AG04449 (cell line): ENCODE results near the gene HOXA6.

ENCODE experiments used
- CTCF ChIA-PET: fragments of 350-600 bp; formaldehyde crosslinking; extraction: SDS; loops from one replicate; lab custom pipeline; 2021; ENCODE audit warnings: antibody characterized with exemption; lab: Yijun Ruan, JAX
- POLR2A ChIA-PET: fragments of 400-600, 350-600 bp; formaldehyde crosslinking; extraction: SDS; loops from one replicate; lab custom pipeline; 2020; ENCODE audit warnings: antibody characterized with exemption, inconsistent platforms; lab: Yijun Ruan, JAX
- DNase-seq: peaks from one replicate; pipeline ENCODE4 v3.0.0-alpha.2; 2010; ENCODE audit warnings: low read depth, low spot score
- H3K4me3 ChIP-seq: 2 replicates; pipeline ENCODE4 v1.5.1; 2011; ENCODE audit warnings: low read depth, mild to moderate bottlenecking, control low read depth, low read length
- CTCF ChIP-seq: IDR thresholded peaks from one replicate; pipeline ENCODE4 v1.5.1; 2011; ENCODE audit warnings: mild to moderate bottlenecking, moderate library complexity, low read length, control low read depth, inconsistent platforms; ENCODE audit not compliant: insufficient read depth; ENCODE audit errors: missing control alignments

The HOXA6 gene

DNA sequence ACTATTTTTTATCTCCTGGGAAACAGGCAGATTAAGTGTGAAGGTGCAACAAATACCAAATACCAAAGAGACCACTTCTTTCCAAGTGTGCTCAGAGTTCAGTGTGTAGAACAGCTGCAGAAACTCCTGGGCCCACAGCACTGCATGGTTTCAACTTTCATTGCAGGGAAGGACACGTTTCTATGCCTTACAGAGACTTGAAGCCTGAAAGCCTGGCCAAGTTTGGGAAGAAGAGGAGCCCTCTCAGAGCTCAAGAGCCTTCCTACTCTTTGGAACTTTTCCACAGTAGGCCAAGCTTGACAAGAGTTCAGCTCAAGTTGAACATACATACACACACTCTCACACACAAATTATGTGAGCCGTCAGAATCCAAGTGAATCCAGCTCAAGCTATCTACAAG is 19.5 kb downstream of the HOXA6 start:
- H3K4me3 ChIP-seq: no peak overlapping the region
- no peak for DNase-seq
- TF ChIP-seq CTCF: no peak
- POLR2A ChIA-PET: no interaction called here
- CTCF ChIA-PET: interaction anchor here (0.5 to 1.2 kb wide), 4 partner anchors 16 to 34 kb away, joined by 3 to 4 read pairs (median 3); no protein-coding TSS in a partner anchor

DNA sequence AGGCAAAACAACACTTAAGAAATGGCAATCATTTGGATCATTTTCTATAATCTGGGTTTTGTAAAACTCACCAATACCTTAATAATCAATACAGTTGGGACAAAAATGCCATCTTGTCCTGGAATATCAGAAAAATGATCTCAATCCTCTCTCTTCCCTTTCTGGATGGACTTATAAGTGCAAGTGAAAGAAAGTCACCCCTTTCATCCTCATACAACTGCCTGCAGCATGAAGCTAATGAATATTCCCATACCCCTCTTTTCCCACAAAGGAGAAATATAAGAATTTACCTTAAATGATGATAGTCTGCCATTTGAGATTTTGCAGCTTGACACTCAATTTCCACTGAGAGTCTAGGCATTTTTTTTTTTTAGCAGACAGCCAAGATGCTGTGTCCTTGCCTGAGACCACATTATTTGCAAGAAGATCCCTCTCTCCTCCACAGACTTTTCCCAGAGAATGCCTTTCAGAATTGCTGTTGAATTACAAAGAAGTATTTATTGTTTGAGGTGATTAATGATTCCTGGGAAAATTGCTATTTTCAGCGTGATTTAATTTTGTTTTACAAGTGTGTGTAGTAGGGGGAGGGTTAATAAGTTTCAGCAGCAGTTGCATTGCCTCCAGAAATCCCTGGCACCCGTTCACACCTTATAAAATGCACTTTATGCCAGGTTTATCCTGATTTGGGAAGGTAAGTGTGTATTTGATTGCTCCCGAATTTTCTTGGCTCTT is 20.8 kb downstream of the HOXA6 start:
- no peak for DNase-seq
- H3K4me3 ChIP-seq: no peak overlapping the region
- CTCF ChIA-PET: interaction anchor here (1.1 to 1.7 kb wide), 2 partner anchors 12 to 273 kb away, joined by 3 read pairs; no protein-coding TSS in a partner anchor
- TF ChIP-seq CTCF: no peak
- POLR2A ChIA-PET: no interaction called here

DNA sequence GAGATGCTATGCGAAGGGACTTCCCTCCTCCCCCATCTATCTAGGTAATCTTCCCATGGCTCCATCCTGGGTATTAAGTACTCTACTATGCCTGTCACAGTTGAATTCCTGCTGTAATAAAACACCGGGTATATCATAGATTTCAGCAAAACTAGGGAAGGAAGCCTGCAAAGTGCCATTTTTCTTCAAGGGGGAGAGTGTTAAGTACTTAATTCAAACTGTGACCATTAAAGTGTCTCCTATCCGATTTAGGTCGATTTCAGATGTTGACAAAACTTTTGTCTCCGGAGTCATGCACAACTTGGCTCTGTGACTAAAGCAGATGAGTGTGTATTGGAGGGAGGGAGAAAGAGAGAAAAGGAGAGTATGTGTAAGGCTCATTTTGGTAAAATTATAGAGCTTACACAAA is 21.6 kb downstream of the HOXA6 start:
- no peak overlapping the region for H3K4me3 ChIP-seq
- ChIA-PET POLR2A (no interaction called here), CTCF (interaction anchor here (1.1 to 1.7 kb wide), 2 partner anchors 11 to 272 kb away, joined by 3 read pairs; no protein-coding TSS in a partner anchor)
- no peak for DNase-seq
- TF ChIP-seq CTCF: no peak

DNA sequence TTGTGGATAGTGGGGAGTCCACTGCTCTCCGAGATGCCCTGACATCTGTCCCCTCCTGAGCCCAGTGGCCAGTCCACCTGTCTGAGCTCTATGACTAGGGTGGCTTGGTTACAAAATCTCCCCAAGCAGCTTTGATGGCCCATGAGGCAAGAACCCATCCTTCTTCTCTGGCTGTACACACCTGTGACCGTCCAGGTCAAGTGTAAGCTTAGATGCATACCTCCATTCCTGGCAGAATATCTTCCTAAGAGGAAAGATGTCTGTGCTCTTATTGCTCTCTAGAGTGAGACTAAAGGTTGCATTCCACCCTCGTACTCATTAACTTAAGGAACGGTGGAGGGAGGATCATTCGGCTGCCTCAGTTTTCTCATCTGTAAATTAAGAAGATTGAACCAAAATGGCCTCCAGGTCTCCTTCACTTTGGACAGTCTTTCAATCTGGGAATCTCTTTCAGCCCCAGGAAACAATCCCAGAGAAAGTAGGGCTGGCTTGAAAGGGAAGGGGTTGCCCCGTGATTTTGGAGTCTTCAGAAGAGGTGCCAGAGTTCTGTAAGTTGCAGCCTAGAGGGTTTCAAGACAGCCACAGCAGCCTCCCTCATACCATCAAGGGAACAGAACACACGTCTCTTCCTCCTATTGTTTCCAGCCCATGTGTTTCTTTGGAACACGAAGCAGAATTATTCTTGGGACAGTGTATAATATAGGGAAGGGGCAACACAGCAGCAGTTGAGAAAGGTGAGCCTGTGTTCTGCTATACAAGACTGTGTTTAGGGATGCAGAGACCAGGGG is 22.5 kb downstream of the HOXA6 start:
- POLR2A ChIA-PET: interaction anchor here (1.0 kb wide), 1 partner anchor 28 kb away, joined by 3 read pairs; no protein-coding TSS in a partner anchor
- TF ChIP-seq CTCF: no peak
- no peak for DNase-seq
- H3K4me3 ChIP-seq: no peak overlapping the region
- CTCF ChIA-PET: interaction anchor here (1.0 kb wide), 1 partner anchor 9 kb away, joined by 3 read pairs; no protein-coding TSS in a partner anchor

DNA sequence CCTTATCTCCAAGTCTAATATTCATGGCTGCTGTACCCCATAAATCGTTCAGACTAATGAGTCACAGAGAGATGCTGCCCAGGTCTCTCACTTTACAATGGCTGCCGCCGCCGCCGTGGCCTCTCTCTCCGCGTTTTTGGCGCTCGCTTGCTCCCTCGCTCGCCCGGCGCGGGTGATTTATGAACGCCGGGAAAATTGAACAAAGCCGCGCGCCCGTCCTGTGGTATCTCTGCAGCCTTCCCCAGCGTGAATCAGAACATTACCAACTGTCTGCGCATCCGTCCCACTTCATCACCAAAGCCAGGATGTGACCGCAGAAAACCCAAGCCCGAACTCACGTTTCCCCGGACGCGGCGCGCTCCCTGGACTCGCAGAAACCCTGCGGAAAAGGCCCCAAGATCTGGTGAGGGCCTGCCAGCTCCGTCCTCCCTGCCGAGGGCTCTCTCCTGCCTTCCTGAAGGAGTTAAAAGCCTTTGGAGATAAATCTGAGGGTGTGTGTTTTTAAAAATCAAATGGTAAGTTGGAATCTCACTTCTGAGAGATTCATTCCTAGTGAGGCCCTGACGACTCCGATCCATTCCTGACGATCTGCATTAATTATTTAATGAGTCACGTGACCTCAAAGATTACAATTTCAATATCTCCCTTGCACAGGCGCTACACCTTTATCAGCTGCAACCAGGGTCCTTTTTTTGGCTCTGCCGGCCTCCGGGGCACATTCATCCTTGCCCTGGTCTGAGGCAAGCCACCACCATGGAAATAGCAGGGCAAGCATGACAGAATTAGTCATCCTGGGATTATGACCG is 23.3 kb downstream of the HOXA6 start:
- no peak overlapping the region for H3K4me3 ChIP-seq
- ChIA-PET POLR2A (interaction anchor here (0.6 to 1.0 kb wide), 2 partner anchors 13 to 27 kb away, joined by 3 read pairs; no protein-coding TSS in a partner anchor), CTCF (interaction anchor here (1.0 kb wide), 1 partner anchor 8 kb away, joined by 3 read pairs; no protein-coding TSS in a partner anchor)
- TF ChIP-seq CTCF: no peak
- DNase-seq: no peak
